H1 (cell line): ENCODE data around the gene OTOL1. TPM values are rescaled to one million over a fixed set of nuclear protein-coding genes. Genes with fewer than 3 reads are reported as not detected.

Source experiments
- CTCF ChIA-PET: fragments of 300-600 bp; sonication (Branson Sonifier 250); formaldehyde crosslinking; loops from one replicate; lab custom pipeline; 2021; ENCODE audit not compliant: partially characterized antibody; lab: Charles Lee
- POLR2A ChIA-PET: fragments of 300-600 bp; sonication (Branson Sonifier 250); formaldehyde crosslinking; loops from one replicate; lab custom pipeline; 2021; ENCODE audit warnings: inconsistent platforms; ENCODE audit not compliant: partially characterized antibody; lab: Charles Lee
- DNase-seq, 2 experiments: peaks; one replicate each; pipeline versions ENCODE4 v3.0.0 to v3.0.0-alpha.2; 2010 to 2022; ENCODE audit warnings: low spot score in 2 of 2, low read depth in 1 of 2, mixed read lengths in 1 of 2
- FAIRE-seq: peaks from 2 replicates; lab custom pipeline; 2011; peaks lifted over from hg19 to GRCh38; lab: Jason Lieb, UNC
- H2AFZ ChIP-seq: 2 replicates; pipeline ENCODE4 v1.8.1; 2012; ENCODE audit warnings: low read length, inconsistent platforms
- H2AK5ac ChIP-seq: 2 replicates; pipeline ENCODE4 v1.6.1; 2013; ENCODE audit warnings: low read depth, low read length
- H2BK120ac ChIP-seq: replicated peaks from 2 replicates; pipeline ENCODE3; 2013; ENCODE audit warnings: low read depth, low read length, inconsistent platforms
- H2BK12ac ChIP-seq: 2 replicates; pipeline ENCODE4 v1.6.1; 2013; ENCODE audit warnings: low read depth, low read length
- H2BK15ac ChIP-seq: 2 replicates; pipeline ENCODE4 v1.6.1; 2013; ENCODE audit warnings: low read length
- H2BK20ac ChIP-seq: 2 replicates; pipeline ENCODE4 v1.6.1; 2013; ENCODE audit warnings: low read length
- H2BK5ac ChIP-seq: 2 replicates; pipeline ENCODE4 v1.6.1; 2013; ENCODE audit warnings: low read depth, low read length
- H3K14ac ChIP-seq: 2 replicates; pipeline ENCODE4 v1.6.1; 2013; ENCODE audit warnings: inconsistent platforms; ENCODE audit not compliant: insufficient read length
- H3K18ac ChIP-seq: 2 replicates; pipeline ENCODE4 v1.6.1; 2013; ENCODE audit warnings: low read length; ENCODE audit errors: extremely low read depth
- H3K23ac ChIP-seq: 2 replicates; pipeline ENCODE4 v1.6.1; 2013; ENCODE audit warnings: inconsistent platforms; ENCODE audit not compliant: insufficient read length
- H3K23me2 ChIP-seq: 2 replicates; pipeline ENCODE4 v1.6.1; 2013; ENCODE audit warnings: low read depth, low read length
- H3K27ac ChIP-seq: 2 replicates; pipeline ENCODE4 v1.6.1; 2011; ENCODE audit warnings: low read depth, low read length, inconsistent platforms
- H3K27me3 ChIP-seq, 4 experiments: replicated peaks in 1 of 4; 1 replicate in 1 of 4; 2 replicates in 3 of 4; pipeline versions ENCODE4 v1.6.1 to v1.8.1; 2011 to 2013; ENCODE audit warnings: low read length in 3 of 4, mild to moderate bottlenecking in 3 of 4, inconsistent platforms in 2 of 4, mixed read lengths in 2 of 4, moderate library complexity in 1 of 4; ENCODE audit not compliant: control insufficient read depth in 3 of 4, insufficient read depth in 3 of 4; ENCODE audit errors: extremely low read depth in 1 of 4
- H3K36me3 ChIP-seq, 4 experiments: 2 replicates each; pipeline versions ENCODE4 v1.6.1 to v1.8.1; 2011 to 2013; ENCODE audit warnings: mild to moderate bottlenecking in 4 of 4, low read length in 3 of 4, moderate library complexity in 2 of 4, control low read depth in 1 of 4, inconsistent platforms in 1 of 4; ENCODE audit not compliant: insufficient read depth in 4 of 4, control insufficient read depth in 2 of 4
- H3K4ac ChIP-seq: replicated peaks from 2 replicates; pipeline ENCODE3; 2013; ENCODE audit warnings: low read length, low read depth, mixed read lengths, inconsistent platforms; ENCODE audit not compliant: insufficient read length
- H3K4me1 ChIP-seq, 4 experiments: replicated peaks in 1 of 4; 1 replicate in 1 of 4; 2 replicates in 3 of 4; pipeline versions ENCODE4 v1.6.1 to v1.8.1; 2011 to 2013; ENCODE audit warnings: low read length in 3 of 4, inconsistent platforms in 2 of 4, mixed read lengths in 1 of 4; ENCODE audit not compliant: insufficient read depth in 4 of 4, control insufficient read depth in 3 of 4
- H3K4me2 ChIP-seq, 2 experiments: 2 replicates each; pipeline versions ENCODE4 v1.6.1 to v1.8.1; 2011 to 2013; ENCODE audit warnings: low read depth in 2 of 2, low read length in 2 of 2, control low read depth in 1 of 2, inconsistent platforms in 1 of 2, mild to moderate bottlenecking in 1 of 2; ENCODE audit not compliant: insufficient read depth in 1 of 2
- H3K4me3 ChIP-seq, 4 experiments: fragments of 200-600, 300-600 bp in 1 of 4; sonication (generic), shearing (Covaris generic), sonication (Bioruptor Twin) in 1 of 4; 2 replicates each; pipeline versions ENCODE4 v1.5.1 to v1.8.1; 2011 to 2016; ENCODE audit warnings: low read length in 4 of 4, low read depth in 3 of 4, control low read depth in 2 of 4, inconsistent platforms in 2 of 4, mild to moderate bottlenecking in 2 of 4, mixed read lengths in 1 of 4, moderate library complexity in 1 of 4; ENCODE audit not compliant: insufficient read depth in 2 of 4; ENCODE audit errors: extremely low read depth in 1 of 4
- H3K56ac ChIP-seq: replicated peaks from 2 replicates; pipeline ENCODE3; 2013; ENCODE audit warnings: low read depth, mild to moderate bottlenecking, mixed read lengths, low read length, inconsistent platforms; ENCODE audit not compliant: insufficient read length
- H3K79me1 ChIP-seq: 2 replicates; pipeline ENCODE4 v1.6.1; 2013; ENCODE audit warnings: low read depth, low read length, control low read depth
- H3K79me2 ChIP-seq, 2 experiments: 2 replicates each; pipeline versions ENCODE4 v1.6.1 to v1.8.1; 2012 to 2013; ENCODE audit warnings: low read length in 2 of 2, mild to moderate bottlenecking in 2 of 2, inconsistent platforms in 1 of 2; ENCODE audit not compliant: insufficient read depth in 2 of 2, control insufficient read depth in 1 of 2
- H3K9ac ChIP-seq, 4 experiments: replicated peaks in 1 of 4; 1 replicate in 1 of 4; 2 replicates in 3 of 4; pipeline versions ENCODE4 v1.6.1 to v1.8.1; 2011 to 2013; ENCODE audit warnings: low read depth in 3 of 4, low read length in 3 of 4, control low read depth in 2 of 4, mild to moderate bottlenecking in 2 of 4, moderate library complexity in 2 of 4, inconsistent platforms in 1 of 4; ENCODE audit errors: extremely low read depth in 1 of 4
- H3K9me3 ChIP-seq, 2 experiments: 2 replicates each; pipeline versions ENCODE4 v1.6.1 to v1.8.1; 2012 to 2013; ENCODE audit warnings: mild to moderate bottlenecking in 2 of 2, moderate library complexity in 2 of 2, control low read depth in 1 of 2, inconsistent platforms in 1 of 2, low read depth in 1 of 2, low read length in 1 of 2, mixed read lengths in 1 of 2; ENCODE audit not compliant: insufficient read depth in 2 of 2
- H4K20me1 ChIP-seq, 2 experiments: replicated peaks in 1 of 2; 2 replicates each; pipeline versions ENCODE3 to v1.8.1; 2011 to 2013; ENCODE audit warnings: inconsistent platforms in 2 of 2, low read length in 2 of 2, mild to moderate bottlenecking in 1 of 2; ENCODE audit not compliant: insufficient read depth in 2 of 2, control insufficient read depth in 1 of 2
- H4K5ac ChIP-seq: 2 replicates; pipeline ENCODE4 v1.6.1; 2013; ENCODE audit warnings: low read length, low read depth, mixed read lengths, inconsistent platforms; ENCODE audit not compliant: insufficient read length
- H4K8ac ChIP-seq: 2 replicates; pipeline ENCODE4 v1.8.0; 2013; ENCODE audit warnings: mild to moderate bottlenecking, moderate library complexity, low read length, inconsistent platforms; ENCODE audit not compliant: insufficient read depth; ENCODE audit errors: extremely low read depth
- H4K91ac ChIP-seq: replicated peaks from 2 replicates; pipeline ENCODE3; 2013; ENCODE audit warnings: low read length, mixed read lengths, inconsistent platforms; ENCODE audit not compliant: insufficient read length
- CHD1 ChIP-seq: IDR thresholded peaks from 2 replicates; pipeline ENCODE4 v1.6.1; 2012; ENCODE audit warnings: low read depth, low read length, improper control_type of control experiment
- E2F6 ChIP-seq: IDR thresholded peaks from 2 replicates; pipeline ENCODE4 v1.6.1; 2012; ENCODE audit warnings: inconsistent platforms
- GABPA ChIP-seq: IDR thresholded peaks from 2 replicates; pipeline ENCODE4 v1.6.1; 2011; ENCODE audit warnings: mild to moderate bottlenecking, low read length, moderate library complexity, borderline replicate concordance; ENCODE audit not compliant: insufficient read depth
- GTF2F1 ChIP-seq: IDR thresholded peaks from 2 replicates; pipeline ENCODE4 v1.6.1; 2012; ENCODE audit warnings: low read depth, low read length, improper control_type of control experiment, borderline replicate concordance
- KDM5A ChIP-seq: fragments of 200-600 bp; IDR thresholded peaks from 2 replicates; pipeline ENCODE4 v1.7.1; 2012; ENCODE audit warnings: mild to moderate bottlenecking, low read length, inconsistent platforms, mixed read lengths
- NANOG ChIP-seq: IDR thresholded peaks from 2 replicates; pipeline ENCODE4 v1.6.1; 2011; ENCODE audit warnings: low read length, low read depth, mild to moderate bottlenecking, inconsistent platforms; ENCODE audit not compliant: insufficient read depth, poor library complexity, severe bottlenecking
- POU5F1 ChIP-seq: IDR thresholded peaks from 2 replicates; pipeline ENCODE4 v1.6.1; 2011; ENCODE audit warnings: low read depth, mild to moderate bottlenecking, low read length, moderate library complexity
- RAD21 ChIP-seq, 2 experiments: IDR thresholded peaks in 1 of 2; conservative IDR thresholded peaks in 1 of 2; 2 replicates each; pipeline ENCODE4 v1.6.1; 2011; ENCODE audit warnings: low read depth in 2 of 2, low read length in 2 of 2, improper control_type of control experiment in 1 of 2, inconsistent platforms in 1 of 2, mild to moderate bottlenecking in 1 of 2, moderate library complexity in 1 of 2
- RFX5 ChIP-seq: IDR thresholded peaks from 2 replicates; pipeline ENCODE4 v1.6.1; 2011; ENCODE audit warnings: low read depth, low read length, improper control_type of control experiment, borderline replicate concordance
- RXRA ChIP-seq: IDR thresholded peaks from 2 replicates; pipeline ENCODE4 v1.6.1; 2011; ENCODE audit warnings: low read depth, mild to moderate bottlenecking, low read length, moderate library complexity; ENCODE audit not compliant: insufficient read depth
- ZNF274 ChIP-seq: IDR thresholded peaks from 2 replicates; pipeline ENCODE4 v1.7.0; 2012; ENCODE audit warnings: low read length, borderline replicate concordance; ENCODE audit errors: extremely low read depth
- WGBS, 2 experiments: shearing (Covaris generic) in 1 of 2; methylation state at CpG; one replicate each; pipeline versions ENCODE4 v1.1.6 to v1.1.7; 2013 to 2015; ENCODE audit warnings: low lambda C conversion rate in 2 of 2, mixed read lengths in 2 of 2, inconsistent platforms in 1 of 2, low coverage in 1 of 2, missing lambda C conversion rate in 1 of 2; ENCODE audit not compliant: insufficient replicate concordance in 2 of 2, insufficient coverage in 1 of 2, insufficient read length in 1 of 2; ENCODE audit errors: extremely low coverage in 1 of 2, missing lambda C conversion rate in 1 of 2; 5-methylcytosine and 5-hydroxymethylcytosine counted together
- polyA plus RNA-seq, 7 experiments: library from polyadenylated mRNA; depleted of rRNA in 3 of 7; stranded (reverse) in 5 of 7; unstranded in 2 of 7; fragments of >200 nt in 5 of 7; fragments of 200-250 nt in 2 of 7; gene quantifications; 1 replicate in 5 of 7; 2 replicates in 1 of 7; 4 replicates in 1 of 7; pipeline versions ENCODE4 v1.2.1 to v1.2.3, GENCODE V29; 2011 to 2013; ENCODE audit warnings: missing spikeins in 2 of 7, mixed read lengths in 2 of 7
- total RNA-seq: library from RNA; stranded (reverse); fragmentation: NEBNext Ultra II Directional; extraction: Animal tissue kit (Norgen Biotek cat#: 25700); gene quantifications from 2 replicates; pipeline ENCODE4 v1.2.1, GENCODE V29; 2021

OTOL1 gene
- total and polyA plus RNA-seq, 2 of the 8 experiments (the other 6 are each of a cell fraction or from before 2014, with no cell fraction given), result not detected

- Histone ChIP-seq H3K4ac (no peak overlapping the region), H3K4me2 (no peak overlapping the region), H3K27me3 (no peaks in the 10 kb centered on the region), H3K23me2 (no peaks in the 10 kb centered on the region), H3K79me2 (no peaks in the 10 kb centered on the region), H2BK20ac (no peak overlapping the region), H2BK15ac (no peak overlapping the region), H2AFZ (0 out of 2 replicates have a peak overlapping the region, but pooled peaks have one; percentile 42), H4K5ac (no peak overlapping the region), H2BK120ac (no peak overlapping the region), H4K91ac (no peak overlapping the region), H3K27ac (no peak overlapping the region), H3K79me1 (no peaks in the 10 kb centered on the region), H3K18ac (no peak overlapping the region), H3K4me3 (no peak overlapping the region), H4K20me1 (no peaks in the 10 kb centered on the region), H3K14ac (no peak overlapping the region), H3K4me1 (no peaks in the 10 kb centered on the region), H3K9ac (no peak overlapping the region), H4K8ac (no peak overlapping the region), H3K56ac (no peak overlapping the region), H3K23ac (no peak overlapping the region), H2BK12ac (no peak overlapping the region), H3K36me3 (no peaks in the 10 kb centered on the region), H3K9me3 (no peaks in the 10 kb centered on the region), H2AK5ac (no peak overlapping the region), H2BK5ac (no peak overlapping the region)
- CTCF ChIA-PET, result interaction anchor here (0.6 kb wide), 1 partner anchor 900 kb away, joined by 5 read pairs; no protein-coding TSS in a partner anchor
- POLR2A ChIA-PET, result no interaction called here
- 91% methylated on average over 4 of the region's 4 CpGs; no CpG with 5 or more reads in 1 of the 2 experiments for WGBS, 2 experiments
- DNase-seq, result no peak
- no peak for FAIRE-seq
- no peak for TF ChIP-seq ZNF274
- TF ChIP-seq E2F6, result no peak
- TF ChIP-seq GTF2F1, result no peak
- no peak for TF ChIP-seq GABPA
- no peak for TF ChIP-seq CHD1
- no peak for TF ChIP-seq RAD21 (IDR thresholded peaks at IDR 0.05 in 1 of 2, conservative IDR thresholded peaks at IDR 0.05 in 1 of 2; ENCODE audit: low read depth in 2 of 2, low read length in 2 of 2)
- no peak for TF ChIP-seq RFX5
- no peak for TF ChIP-seq RXRA
- TF ChIP-seq POU5F1, result no peak
- no peak for TF ChIP-seq NANOG
- TF ChIP-seq KDM5A, result no peak
Measured at GRCh38 chr3:161474741-161475140, 21.9 kb upstream of the OTOL1 start.
